Renal pelvis (tissue), 4 donors: ENCODE results near the gene H2BK1. TPM values are rescaled to one million over a fixed set of nuclear protein-coding genes. Genes with fewer than 3 reads are reported as not detected.

ENCODE experiments used
- DNase-seq: peaks from one replicate; pipeline ENCODE4 v3.0.0-alpha.2; 2013
- polyA plus RNA-seq, 3 donors: library from polyadenylated mRNA; unstranded; fragments of 120-200 nt; gene quantifications; one replicate each; pipeline ENCODE4 v1.2.1, GENCODE V29; 2013; ENCODE audit not compliant: insufficient read length in 3 of 3

Gene H2BK1
- polyA plus RNA-seq, 3 donors = not detected

GRCh38 chr7:151179287-151179860 lies 30.9 kb downstream of the H2BK1 start:
- DNase-seq = no peak

- DNase-seq = no peak
Measured at GRCh38 chr7:151178831-151179230, 31.5 kb downstream of the H2BK1 start.

GRCh38 chr7:151178236-151178635 lies 32.1 kb downstream of the H2BK1 start:
- no peak for DNase-seq

- DNase-seq = no peak
Measured at GRCh38 chr7:151177310-151177709, 33.0 kb downstream of the H2BK1 start.

- DNase-seq = no peak
Measured at GRCh38 chr7:151176401-151176800, 33.9 kb downstream of the H2BK1 start.

- no peak for DNase-seq
Measured at GRCh38 chr7:151175793-151176311, 34.4 kb downstream of the H2BK1 start.

- DNase-seq = no peak
Measured at GRCh38 chr7:151175047-151175792, 35.1 kb downstream of the H2BK1 start.

GRCh38 chr7:151174246-151175046 lies 35.8 kb downstream of the H2BK1 start:
- no peak for DNase-seq

- no peak for DNase-seq
Measured at GRCh38 chr7:151173386-151174245, 36.7 kb downstream of the H2BK1 start.

- peak; percentile 58 for DNase-seq
Measured at GRCh38 chr7:151172273-151173141, 37.8 kb downstream of the H2BK1 start.

GRCh38 chr7:151168787-151169162 lies 41.5 kb downstream of the H2BK1 start:
- DNase-seq = no peak

- DNase-seq = no peak
Measured at GRCh38 chr7:151168003-151168786, 42.1 kb downstream of the H2BK1 start.

GRCh38 chr7:151167197-151167961 lies 42.9 kb downstream of the H2BK1 start, which contains the start of gene GBX1:
Gene GBX1 (minus strand): TSS chr7:151167694. CDS start chr7:151167548, 146 bp downstream.
- peak; percentile 54 for DNase-seq

GRCh38 chr7:151166629-151167196 lies 43.6 kb downstream of the H2BK1 start:
- no peak for DNase-seq

GRCh38 chr7:151161757-151162156 lies 48.5 kb downstream of the H2BK1 start:
- no peak for DNase-seq
